ENCODE data around the gene PIKFYVE. TPM values are rescaled to one million over a fixed set of nuclear protein-coding genes. Genes with fewer than 3 reads are reported as not detected.

PIKFYVE gene
- total RNA-seq, 1 donor from 2014 or later, result 38.8 TPM

GRCh38 chr2:208250388-208250787, 15.7 kb upstream of the PIKFYVE start:
- peaks cover 44% of the 10 kb centered on the region for H3K36me3 Mint-ChIP-seq (ENCODE audit: unreplicated experiment)
- H3K9me3 Mint-ChIP-seq (ENCODE audit: unreplicated experiment), result no peaks in the 10 kb centered on the region
- no peaks in the 10 kb centered on the region for H3K27me3 Mint-ChIP-seq (ENCODE audit: unreplicated experiment)
- H3K4me3 Mint-ChIP-seq (ENCODE audit: unreplicated experiment), result no peak overlapping the region
- TF ChIP-seq CTCF (IDR thresholded peaks at IDR 0.05), result no peak
- peaks cover 9% of the 10 kb centered on the region for H3K4me1 Mint-ChIP-seq (ENCODE audit: unreplicated experiment)
- no peak for DNase-seq (ENCODE audit: extremely low spot score, unreplicated experiment)
- no peak overlapping the region for H3K27ac Mint-ChIP-seq (ENCODE audit: unreplicated experiment)

- DNase-seq (ENCODE audit: extremely low spot score, unreplicated experiment), result no peak
- H3K4me1 Mint-ChIP-seq (ENCODE audit: unreplicated experiment), result peaks cover 14% of the 10 kb centered on the region
- peaks cover 39% of the 10 kb centered on the region for H3K36me3 Mint-ChIP-seq (ENCODE audit: unreplicated experiment)
- TF ChIP-seq CTCF (IDR thresholded peaks at IDR 0.05), result no peak
- H3K27me3 Mint-ChIP-seq (ENCODE audit: unreplicated experiment), result no peaks in the 10 kb centered on the region
- H3K9me3 Mint-ChIP-seq (ENCODE audit: unreplicated experiment), result no peaks in the 10 kb centered on the region
- H3K27ac Mint-ChIP-seq (ENCODE audit: unreplicated experiment), result no peak overlapping the region
- H3K4me3 Mint-ChIP-seq (ENCODE audit: unreplicated experiment), result no peak overlapping the region
Observed at GRCh38 chr2:208251098-208251497, 15.0 kb upstream of the PIKFYVE start.

- Mint-ChIP-seq H3K36me3 (ENCODE audit: unreplicated experiment) (peaks cover 24% of the 10 kb centered on the region), H3K9me3 (ENCODE audit: unreplicated experiment) (no peaks in the 10 kb centered on the region), H3K27me3 (ENCODE audit: unreplicated experiment) (no peaks in the 10 kb centered on the region), H3K4me1 (ENCODE audit: unreplicated experiment) (peaks cover 14% of the 10 kb centered on the region), H3K4me3 (ENCODE audit: unreplicated experiment) (peak overlapping the region; percentile 100), H3K27ac (ENCODE audit: unreplicated experiment) (peak overlapping the region; percentile 62)
- no peak for DNase-seq (ENCODE audit: extremely low spot score, unreplicated experiment)
- TF ChIP-seq CTCF (IDR thresholded peaks at IDR 0.05), result no peak
Observed at GRCh38 chr2:208252716-208253492, 13.2 kb upstream of the PIKFYVE start.

GRCh38 chr2:208253600-208254117, 12.4 kb upstream of the PIKFYVE start:
- Mint-ChIP-seq H3K27ac (ENCODE audit: unreplicated experiment) (peak overlapping the region; percentile 62), H3K9me3 (ENCODE audit: unreplicated experiment) (no peaks in the 10 kb centered on the region), H3K4me3 (ENCODE audit: unreplicated experiment) (peak overlapping the region; percentile 100), H3K27me3 (ENCODE audit: unreplicated experiment) (no peaks in the 10 kb centered on the region), H3K36me3 (ENCODE audit: unreplicated experiment) (peaks cover 21% of the 10 kb centered on the region), H3K4me1 (ENCODE audit: unreplicated experiment) (peaks cover 14% of the 10 kb centered on the region)
- no peak for DNase-seq (ENCODE audit: extremely low spot score, unreplicated experiment)
- no peak for TF ChIP-seq CTCF (IDR thresholded peaks at IDR 0.05)

- peak overlapping the region; percentile 92 for H3K27ac Mint-ChIP-seq (ENCODE audit: unreplicated experiment)
- peak; percentile 85 for TF ChIP-seq CTCF (IDR thresholded peaks at IDR 0.05)
- H3K27me3 Mint-ChIP-seq (ENCODE audit: unreplicated experiment), result no peaks in the 10 kb centered on the region
- peaks cover 14% of the 10 kb centered on the region for H3K4me1 Mint-ChIP-seq (ENCODE audit: unreplicated experiment)
- no peaks in the 10 kb centered on the region for H3K9me3 Mint-ChIP-seq (ENCODE audit: unreplicated experiment)
- peak overlapping the region; percentile 100 for H3K4me3 Mint-ChIP-seq (ENCODE audit: unreplicated experiment)
- H3K36me3 Mint-ChIP-seq (ENCODE audit: unreplicated experiment), result peaks cover 18% of the 10 kb centered on the region
- peak; percentile 93 for DNase-seq (ENCODE audit: extremely low spot score, unreplicated experiment)
Observed at GRCh38 chr2:208254118-208254870, 11.8 kb upstream of the PIKFYVE start.

All from osteocyte (in vitro differentiated cells).